NB4 (cell line): ENCODE measurements around the gene CCDC134.

Experiments
- POLR2A ChIP-seq: IDR thresholded peaks from 2 replicates; pipeline ENCODE4 v1.6.1; 2011; ENCODE audit warnings: mild to moderate bottlenecking; ENCODE audit not compliant: insufficient read length; ENCODE audit errors: extremely low read depth
- TF ChIP-seq, protein P1 (sequence below): IDR thresholded peaks from one replicate; pipeline ENCODE4 v1.5.1; 2012; ENCODE audit warnings: low read depth, low read length

DNA sequence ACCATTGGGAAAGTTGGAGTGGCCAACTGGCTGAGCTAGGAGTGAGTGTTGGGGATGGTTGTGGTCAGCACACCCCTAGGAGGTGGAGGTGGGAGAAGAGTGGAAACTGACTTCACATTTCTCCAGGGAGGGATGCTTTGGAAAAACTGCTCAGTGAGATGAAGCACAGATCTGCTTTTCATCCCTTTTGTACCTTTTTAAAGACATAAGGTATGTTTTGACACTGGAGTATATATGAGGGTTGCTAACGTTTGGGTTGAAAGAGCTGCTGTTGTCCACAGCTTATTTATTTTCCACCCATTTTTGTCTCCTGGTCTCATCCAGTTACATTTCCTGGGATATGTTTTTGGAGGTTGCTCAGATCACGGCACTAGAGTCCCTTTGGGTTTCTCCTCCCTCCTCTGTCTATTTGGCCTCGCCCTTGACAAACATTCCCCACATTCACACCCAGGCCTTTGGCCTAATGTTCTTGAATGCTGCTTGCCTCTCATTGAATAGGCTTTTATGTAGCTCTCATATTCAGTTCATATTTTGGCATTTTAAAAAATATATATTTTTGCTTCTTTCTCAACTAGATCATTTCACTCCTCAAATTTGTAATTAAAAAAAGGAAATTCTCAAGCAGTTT, 40.7 kb downstream of the CCDC134 start:
- TF ChIP-seq, protein P1, sequence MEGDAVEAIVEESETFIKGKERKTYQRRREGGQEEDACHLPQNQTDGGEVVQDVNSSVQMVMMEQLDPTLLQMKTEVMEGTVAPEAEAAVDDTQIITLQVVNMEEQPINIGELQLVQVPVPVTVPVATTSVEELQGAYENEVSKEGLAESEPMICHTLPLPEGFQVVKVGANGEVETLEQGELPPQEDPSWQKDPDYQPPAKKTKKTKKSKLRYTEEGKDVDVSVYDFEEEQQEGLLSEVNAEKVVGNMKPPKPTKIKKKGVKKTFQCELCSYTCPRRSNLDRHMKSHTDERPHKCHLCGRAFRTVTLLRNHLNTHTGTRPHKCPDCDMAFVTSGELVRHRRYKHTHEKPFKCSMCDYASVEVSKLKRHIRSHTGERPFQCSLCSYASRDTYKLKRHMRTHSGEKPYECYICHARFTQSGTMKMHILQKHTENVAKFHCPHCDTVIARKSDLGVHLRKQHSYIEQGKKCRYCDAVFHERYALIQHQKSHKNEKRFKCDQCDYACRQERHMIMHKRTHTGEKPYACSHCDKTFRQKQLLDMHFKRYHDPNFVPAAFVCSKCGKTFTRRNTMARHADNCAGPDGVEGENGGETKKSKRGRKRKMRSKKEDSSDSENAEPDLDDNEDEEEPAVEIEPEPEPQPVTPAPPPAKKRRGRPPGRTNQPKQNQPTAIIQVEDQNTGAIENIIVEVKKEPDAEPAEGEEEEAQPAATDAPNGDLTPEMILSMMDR = no peak
- TF ChIP-seq POLR2A = no peak
